Measurements from ENCODE around the gene PPFIBP2.

GRCh38 chr11:7558046-7558445 lies 44.2 kb downstream of the PPFIBP2 start:
- TF ChIP-seq YY1 (IDR thresholded peaks at IDR 0.05; ENCODE audit: extremely low read depth, insufficient replicate concordance, low read depth, low read length) (no peak), EZH2 (IDR thresholded peaks at IDR 0.05) (no peak), CTCF (IDR thresholded peaks at IDR 0.05 in 2 of 3, conservative IDR thresholded peaks at IDR 0.05 in 1 of 3; ENCODE audit: borderline replicate concordance in 1 of 3, insufficient read depth in 1 of 3, low read depth in 2 of 3, low read length in 2 of 3) (no peak), POLR2A (IDR thresholded peaks at IDR 0.05; ENCODE audit: borderline replicate concordance, extremely low read depth, insufficient read depth, insufficient read length) (no peak), ATF3 (IDR thresholded peaks at IDR 0.05) (no peak), SP1 (IDR thresholded peaks at IDR 0.05; ENCODE audit: low read depth) (no peak), POLR2AphosphoS5 (IDR thresholded peaks at IDR 0.05; ENCODE audit: low read depth, low read length) (no peak), ZNF274 (IDR thresholded peaks at IDR 0.05; ENCODE audit: low read depth, low read length) (no peak)
- TF ChIP-seq, protein P1, sequence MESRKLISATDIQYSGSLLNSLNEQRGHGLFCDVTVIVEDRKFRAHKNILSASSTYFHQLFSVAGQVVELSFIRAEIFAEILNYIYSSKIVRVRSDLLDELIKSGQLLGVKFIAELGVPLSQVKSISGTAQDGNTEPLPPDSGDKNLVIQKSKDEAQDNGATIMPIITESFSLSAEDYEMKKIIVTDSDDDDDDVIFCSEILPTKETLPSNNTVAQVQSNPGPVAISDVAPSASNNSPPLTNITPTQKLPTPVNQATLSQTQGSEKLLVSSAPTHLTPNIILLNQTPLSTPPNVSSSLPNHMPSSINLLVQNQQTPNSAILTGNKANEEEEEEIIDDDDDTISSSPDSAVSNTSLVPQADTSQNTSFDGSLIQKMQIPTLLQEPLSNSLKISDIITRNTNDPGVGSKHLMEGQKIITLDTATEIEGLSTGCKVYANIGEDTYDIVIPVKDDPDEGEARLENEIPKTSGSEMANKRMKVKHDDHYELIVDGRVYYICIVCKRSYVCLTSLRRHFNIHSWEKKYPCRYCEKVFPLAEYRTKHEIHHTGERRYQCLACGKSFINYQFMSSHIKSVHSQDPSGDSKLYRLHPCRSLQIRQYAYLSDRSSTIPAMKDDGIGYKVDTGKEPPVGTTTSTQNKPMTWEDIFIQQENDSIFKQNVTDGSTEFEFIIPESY (IDR thresholded peaks at IDR 0.05; ENCODE audit: extremely low read depth, insufficient replicate concordance, low read length), result no peak

Measured in HCT116 (cell line).